NCI-H748 (cell line): Measurements from ENCODE around the gene TUBB2A.
A peak's percentile ranks its signal among the peaks of the same experiment; 100 is the strongest.
"Not testable (repeated sequence)": the region's sequence is repeated elsewhere in the genome, so short reads cannot be mapped to it uniquely, and the experiment has no call there.

Experiments used
- DNase-seq: peaks from one replicate; lab custom pipeline; 2025; ENCODE audit not compliant: unreplicated experiment; lab: John Stamatoyannopoulos, UW

TUBB2A gene

DNA sequence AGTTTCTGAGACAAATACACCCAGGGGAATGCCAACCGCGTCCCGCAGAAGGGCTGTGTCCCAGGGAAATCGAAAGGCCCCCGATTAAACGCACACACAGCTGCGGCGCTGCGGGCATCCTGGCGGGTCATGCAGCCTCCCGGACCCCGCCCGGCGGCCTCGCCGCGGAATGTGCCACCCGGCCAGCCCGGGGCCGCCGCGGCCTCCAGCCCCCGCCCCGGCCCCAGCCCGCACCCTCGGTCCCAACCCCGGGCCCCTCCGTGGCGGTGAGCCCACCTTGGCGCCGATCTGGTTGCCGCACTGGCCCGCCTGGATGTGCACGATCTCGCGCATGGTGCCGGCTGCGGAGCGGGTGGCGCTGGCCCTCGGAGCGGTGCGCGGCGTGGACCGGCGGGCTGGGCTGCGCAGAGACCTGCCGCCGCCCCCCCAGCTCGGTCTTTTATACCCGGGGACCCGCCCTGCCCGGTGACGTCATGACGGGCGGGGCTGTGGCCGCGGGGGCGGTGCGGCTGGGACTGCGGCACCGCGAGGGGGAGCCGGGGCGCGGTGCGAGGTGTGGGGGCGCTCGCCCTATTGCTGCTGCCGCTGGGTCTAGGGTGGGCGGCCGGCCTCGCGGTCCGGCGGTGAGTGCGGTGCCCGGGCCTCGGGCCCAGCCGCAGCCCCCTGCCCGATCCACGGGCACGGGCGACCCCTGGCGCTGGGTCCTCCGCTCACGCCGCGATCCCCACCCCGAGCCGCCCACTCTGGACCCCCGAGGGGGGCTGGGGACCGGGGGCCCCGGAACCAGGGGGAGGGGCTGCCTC, at the start of gene TUBB2A:
TUBB2A (minus strand) TSS at position 414 of the 803 bp plus-strand sequence; CDS start at position 333, 81 bp downstream.
- DNase-seq: peak; percentile 88

DNA sequence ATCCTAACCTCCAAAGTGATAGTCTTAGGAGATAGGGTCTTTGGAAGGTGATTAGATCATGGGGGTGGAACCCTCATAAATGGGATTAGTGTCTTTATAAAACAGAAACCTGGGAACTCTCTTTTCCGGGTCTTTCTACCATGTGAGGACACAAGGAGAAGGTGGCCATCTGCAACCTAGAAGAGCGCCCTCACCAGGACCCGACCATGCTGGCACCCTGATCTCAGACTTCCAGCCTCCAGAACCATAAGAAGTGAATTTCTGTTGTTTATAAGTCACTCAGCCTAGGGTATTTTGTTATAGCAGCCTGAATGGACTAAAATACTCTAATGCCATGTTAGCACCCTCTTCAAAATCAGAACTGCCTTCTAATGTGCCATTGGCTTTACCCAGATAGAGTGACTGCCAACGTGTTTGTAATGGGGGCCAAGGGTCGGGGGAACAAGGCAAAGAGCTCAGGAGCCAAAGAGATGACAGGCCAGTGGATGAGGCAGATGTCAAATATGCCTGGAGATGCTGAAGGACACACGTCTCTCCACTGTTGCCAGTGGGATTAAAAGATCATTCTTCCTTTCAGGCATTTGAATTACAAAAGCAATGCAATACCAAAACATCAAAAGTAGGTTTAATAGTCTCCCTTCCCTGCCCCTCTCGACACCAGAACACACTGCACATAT, 49.1 kb upstream of the TUBB2A start:
- DNase-seq: no peak

DNA sequence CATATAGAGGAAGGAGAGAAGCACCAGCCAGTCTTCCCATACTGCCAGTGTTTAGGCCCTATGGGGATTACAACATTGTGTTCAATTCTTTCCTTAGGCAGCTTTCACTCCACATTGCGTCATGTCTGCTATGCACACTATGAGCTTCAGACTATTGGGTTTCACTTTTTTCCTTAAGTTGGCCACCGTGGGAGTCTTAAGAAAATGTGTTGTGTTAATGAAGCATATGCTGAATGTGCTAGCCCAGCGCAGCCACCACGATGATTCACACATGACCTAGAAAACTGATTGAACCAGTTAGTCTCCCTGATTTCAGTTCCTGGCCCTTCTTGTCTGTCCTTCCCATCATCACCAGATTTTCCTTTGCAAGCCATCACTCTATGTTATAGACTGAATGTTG, 48.6 kb upstream of the TUBB2A start:
- DNase-seq: no peak

DNA sequence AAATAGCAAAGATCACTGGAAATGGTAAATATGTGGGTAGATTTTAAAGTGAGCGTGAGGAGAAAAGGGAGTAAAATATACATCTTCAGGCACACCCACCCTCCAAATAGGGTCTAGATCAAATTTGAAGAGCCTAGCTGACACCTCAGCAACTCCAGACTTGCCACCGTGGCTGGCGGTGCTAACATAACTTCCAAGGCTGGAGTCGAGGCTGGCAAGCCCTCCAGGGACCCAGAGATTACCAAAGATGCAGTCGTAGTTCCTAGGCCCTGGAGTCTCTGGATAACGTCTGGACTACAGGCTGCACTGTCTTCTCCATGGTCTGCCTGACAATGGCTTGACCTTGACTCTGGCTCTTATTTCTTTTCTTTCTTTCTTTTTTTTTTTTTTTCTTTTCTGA, 47.6 kb upstream of the TUBB2A start:
- no peak for DNase-seq

DNA sequence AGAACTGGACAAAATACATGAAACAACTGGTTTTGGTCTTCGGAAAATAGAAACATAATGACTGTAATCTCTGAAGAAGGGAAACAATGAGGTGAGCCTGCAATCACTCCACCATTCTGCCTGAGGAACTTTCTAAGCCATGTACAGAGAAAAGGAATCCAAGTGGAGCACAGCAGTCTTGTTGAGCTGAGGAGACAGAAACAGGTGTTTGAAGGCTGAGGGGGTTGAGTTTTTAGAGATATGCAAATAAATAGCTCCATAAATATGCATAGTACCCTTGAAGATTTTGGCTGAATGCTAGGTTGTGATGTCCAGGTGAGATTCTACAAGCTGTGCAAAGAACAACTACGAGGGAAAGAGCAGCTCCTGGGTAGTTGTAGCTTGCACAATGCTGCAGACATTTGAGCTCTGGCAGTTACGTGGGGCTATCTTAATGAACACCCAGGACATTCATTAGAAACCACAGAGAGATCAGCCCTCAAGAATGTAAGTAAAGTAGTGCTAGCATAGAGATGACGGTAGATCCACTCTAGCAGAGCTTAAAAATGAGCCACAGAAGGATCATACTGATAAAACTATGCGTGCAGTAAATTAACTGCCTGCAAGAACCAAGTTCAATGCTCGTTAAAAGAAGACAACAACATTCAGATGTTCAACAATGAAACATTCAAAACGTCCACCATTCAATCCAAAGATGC, 45.8 kb upstream of the TUBB2A start:
- DNase-seq: no peak

DNA sequence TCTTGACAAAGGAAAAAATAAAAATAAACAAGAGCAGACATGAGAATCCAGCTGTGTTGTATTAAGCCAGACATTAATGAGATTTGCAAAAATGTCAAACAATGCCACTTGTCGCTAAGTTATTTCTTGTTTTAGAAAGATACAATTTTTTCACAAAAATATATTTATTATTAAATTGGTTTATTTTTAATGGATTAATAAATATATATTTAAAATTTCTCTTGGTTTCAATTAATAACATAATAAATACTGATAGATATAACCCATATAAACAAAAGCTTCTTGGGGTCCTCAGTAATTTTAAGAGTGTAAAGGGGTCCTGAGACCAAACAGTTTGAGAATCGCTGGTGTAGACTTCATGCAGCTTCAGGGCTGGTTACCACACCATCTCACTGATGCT, 44.0 kb upstream of the TUBB2A start:
- no peak for DNase-seq

DNA sequence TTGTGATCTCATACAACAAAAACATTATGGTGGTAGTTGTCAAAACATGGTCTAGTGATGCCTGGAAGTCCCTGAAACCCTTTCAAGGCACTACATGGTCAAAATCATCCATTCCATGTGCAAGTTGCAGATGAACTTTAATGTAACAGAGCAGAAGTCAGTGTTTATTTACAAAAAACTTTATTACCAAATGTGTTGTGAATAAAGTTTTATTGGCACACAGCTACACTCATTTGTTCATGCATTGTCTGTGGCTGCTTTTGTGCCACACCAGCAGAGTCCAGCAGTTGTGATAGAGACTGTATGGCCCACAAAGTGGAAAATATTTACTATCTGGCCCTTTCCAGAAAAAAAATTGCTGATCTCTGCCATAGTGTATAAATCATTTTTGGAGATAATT, 43.3 kb upstream of the TUBB2A start:
- no peak for DNase-seq

DNA sequence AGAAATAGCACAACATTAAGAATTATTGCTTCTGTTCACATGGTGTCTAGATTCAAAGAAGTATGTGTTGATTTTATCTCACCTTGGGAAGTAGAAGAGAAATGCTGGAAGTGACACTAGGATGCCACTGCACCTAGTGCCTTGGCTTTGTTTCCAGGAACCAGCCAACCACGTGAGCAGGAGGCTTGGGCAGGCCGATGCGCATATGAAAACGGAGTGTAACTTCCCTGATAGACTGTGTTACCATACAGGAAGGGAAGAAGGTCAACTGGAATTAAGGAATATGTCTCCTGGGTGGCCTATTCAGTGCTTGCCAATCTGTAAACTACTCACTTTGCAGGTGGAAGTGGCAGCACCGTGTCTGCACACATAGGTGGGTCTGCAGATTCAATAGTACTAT, 42.0 kb upstream of the TUBB2A start:
- no peak for DNase-seq

DNA sequence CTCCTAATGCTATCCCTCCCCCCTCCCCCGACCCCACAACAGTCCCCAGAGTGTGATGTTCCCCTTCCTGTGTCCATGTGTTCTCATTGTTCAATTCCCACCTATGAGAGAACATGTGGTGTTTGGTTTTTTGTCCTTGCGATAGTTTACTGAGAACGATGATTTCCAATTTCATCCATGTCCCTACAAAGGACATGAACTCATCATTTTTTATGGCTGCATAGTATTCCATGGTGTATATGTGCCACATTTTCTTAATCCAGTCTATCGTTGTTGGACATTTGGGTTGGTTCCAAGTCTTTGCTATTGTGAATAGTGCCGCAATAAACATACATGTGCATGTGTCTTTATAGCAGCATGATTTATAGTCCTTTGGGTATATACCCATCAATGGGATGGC, 40.4 kb upstream of the TUBB2A start:
- DNase-seq: not testable (repeated sequence)

DNA sequence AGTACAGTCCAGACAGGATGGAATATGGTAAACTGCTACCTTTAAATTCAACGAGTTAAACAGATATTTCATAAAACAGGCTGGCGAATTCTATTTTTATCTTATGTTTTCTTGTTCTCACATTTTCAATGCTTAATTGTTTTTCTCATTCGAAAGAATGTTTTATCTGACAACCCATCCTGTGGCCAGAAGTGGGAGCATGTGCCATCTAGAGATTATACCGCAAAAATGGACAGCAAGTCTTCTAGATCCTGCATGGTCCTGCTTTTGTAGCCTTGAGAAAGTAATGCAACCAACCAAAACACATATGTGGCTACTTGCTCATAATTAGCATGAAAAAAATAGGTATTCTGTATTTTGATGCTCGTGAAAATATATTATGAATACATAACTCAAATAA, 39.4 kb upstream of the TUBB2A start:
- DNase-seq: no peak

DNA sequence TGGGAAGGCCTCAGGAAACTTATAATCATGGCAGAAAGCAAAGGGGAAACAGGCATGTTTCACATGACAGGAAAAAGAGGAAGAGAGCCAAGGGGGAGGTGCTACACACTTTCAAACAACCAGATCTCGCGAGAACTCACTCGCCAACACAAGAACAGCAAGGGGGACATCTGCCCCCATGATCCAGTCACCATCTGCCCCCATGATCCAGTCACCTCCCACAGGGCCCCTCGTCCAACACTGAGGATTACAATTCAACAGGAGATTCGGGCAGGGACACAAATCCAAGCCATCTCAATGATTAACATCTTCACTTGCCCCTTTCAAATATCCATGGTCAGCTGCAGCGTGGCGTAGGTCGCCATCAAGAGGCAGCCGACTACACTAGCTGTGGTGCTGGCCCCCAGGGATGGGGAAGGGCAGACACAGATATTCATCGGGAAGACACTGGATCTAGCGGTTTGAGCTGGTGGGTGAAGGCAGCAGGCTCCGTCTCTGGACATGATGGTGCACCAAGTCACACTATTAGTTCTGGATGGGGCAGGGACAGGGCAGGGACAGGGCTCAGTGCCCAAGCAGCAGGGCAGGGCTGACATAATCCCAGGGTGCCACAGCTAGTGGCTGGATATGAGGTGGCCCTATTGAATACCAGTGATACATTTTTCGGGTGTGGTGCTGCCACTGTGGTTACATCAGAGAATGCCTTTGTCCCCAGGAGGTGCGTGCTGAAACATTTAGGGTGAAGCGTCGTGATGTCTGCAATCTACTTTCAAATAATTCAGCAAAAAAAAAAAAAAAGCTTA, 38.6 kb upstream of the TUBB2A start:
- peak; percentile 97 for DNase-seq

DNA sequence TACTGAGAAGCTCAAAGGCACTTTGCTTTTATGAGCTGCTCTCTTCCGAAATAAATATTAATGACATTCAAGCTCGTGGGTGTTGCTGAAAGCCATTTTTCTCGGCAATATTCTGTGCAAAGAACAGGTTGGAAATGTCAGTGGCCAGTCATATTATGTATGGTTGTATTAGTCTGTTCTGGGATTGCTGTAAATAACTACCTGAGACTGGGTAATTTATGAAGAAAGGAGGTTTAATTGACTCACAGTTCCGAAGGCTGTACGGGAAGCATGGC, 38.0 kb upstream of the TUBB2A start:
- no peak for DNase-seq

DNA sequence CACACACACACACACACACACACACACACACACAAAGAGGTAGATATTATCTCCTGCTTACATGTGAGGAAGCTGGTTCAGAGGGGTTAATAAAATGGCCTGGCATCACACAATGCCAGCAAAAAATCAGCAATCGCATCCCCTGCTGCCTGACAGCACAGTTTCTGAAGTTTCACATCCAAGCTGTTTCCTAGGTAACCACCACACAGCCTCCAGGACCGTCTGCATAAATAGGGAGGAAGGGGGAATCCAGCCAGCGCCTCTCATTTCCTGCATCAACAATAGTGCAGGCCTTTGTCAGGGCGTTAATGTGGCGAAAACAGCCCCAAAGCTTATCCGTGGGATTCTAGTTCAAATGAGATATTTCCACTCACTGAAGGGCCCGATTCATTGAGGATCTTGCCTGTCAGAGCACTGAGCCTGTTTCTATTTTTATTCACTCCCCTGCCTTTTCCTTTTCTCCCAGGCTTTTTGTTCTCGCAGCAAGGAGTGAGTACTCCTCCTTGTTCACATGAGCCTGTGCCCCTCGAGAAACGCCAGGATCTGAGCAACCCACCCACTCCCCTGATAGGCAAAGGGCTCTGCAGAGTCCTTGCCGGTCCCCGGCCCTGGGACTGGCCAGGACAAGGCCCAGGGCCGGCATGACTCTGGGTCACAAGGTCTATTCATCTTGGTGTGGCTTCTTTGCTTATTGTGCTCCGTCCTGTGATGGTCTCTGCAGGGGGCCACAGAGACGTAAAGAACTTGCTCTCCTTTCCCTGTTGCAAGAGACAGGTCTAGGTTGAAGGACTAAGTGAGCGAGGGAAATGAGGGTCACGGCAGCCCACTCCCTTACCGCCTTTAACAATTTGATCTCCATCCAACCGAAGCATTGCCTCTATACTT, 37.4 kb upstream of the TUBB2A start:
- DNase-seq: peak; percentile 95

DNA sequence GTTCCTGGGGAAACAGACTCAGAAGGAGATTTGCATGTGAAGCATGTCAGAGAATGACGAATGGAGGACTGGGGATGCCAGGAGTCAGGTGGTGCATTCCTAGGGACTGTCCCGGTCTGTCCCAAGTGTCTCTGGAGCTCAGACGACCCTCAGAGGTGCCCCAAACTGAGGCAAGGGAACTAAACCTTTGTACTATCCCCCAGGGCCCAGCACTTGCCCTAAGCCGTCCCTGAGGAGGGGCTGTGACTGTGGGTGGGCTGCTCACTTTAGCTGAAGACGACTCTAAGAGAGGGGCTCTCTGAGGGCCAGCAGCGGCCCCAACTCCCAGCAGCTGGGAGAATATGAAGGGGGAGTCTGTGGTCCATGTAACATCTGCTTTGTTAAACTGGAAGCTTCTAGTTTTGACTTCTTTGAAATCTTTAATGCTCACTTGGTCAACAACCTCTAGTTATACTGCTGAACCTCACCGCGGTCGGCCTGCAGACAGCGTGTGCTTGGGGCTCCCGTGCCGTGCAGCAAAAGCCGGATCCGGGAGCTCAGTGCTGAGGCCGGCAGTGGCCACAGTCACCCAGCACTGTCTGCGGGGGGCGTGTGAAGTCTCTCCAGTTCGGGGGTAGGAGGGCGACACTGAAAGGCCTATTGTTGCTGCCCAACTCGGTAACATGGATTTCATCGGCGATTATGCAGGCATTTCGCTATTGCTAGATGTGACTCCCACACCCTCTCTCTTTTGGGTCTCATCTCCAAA, 35.9 kb upstream of the TUBB2A start:
- no peak for DNase-seq

DNA sequence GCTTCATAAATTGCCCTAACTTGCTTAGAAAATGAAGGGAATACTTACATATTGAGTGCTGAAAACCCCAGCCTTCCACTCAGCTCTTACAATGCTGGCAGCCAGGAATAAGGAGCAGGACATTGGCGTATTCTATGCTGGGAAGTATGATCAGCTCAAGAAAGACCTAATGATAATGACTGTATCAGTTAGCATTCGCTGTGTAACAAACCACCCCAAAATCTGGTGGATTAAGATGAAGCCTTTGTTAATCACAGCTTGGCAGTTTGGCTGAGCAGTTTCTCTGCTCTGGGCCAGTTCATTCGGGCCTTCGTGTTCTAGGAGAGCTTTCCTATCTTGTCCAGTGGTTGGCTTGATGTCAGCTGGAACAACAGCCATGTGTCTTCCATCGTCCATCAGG, 33.4 kb upstream of the TUBB2A start:
- DNase-seq: no peak

DNA sequence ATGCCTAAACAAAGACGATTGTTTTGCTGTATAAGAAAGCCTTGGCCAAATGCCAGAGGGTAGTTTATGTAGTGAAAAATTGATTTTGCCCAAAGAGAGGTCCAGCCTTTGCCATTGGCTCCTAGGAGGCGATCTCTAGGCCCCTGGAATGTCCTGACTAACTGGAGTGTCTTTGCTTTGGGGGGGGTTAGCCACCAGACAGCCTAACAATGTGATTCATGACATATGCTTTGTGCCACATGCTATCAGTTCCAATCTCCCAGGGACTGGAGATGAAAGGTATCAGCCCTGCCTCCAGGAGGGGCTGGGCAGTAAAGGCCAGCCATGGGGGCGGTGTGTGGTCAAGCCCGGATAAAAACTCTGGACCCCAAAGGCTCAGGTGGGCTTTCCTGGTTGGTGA, 32.7 kb upstream of the TUBB2A start:
- DNase-seq: no peak

DNA sequence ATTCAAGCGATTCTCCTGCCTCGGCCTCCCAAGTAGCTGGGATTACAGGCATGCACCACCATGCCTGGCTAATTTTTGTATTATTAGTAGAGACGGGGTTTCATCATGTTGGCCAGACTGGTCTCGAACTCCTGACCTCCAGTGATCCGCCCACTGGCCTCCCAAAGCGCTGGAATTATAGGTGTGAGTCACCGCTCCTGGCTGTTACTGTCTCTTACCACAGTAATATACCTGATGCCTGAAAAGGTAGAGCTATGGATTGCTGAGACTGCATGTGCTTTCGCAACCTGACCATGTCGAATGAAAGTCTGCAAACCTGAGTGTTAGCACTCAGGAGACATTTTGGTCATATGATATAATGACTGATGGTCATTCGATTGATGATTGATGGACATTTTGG, 31.8 kb upstream of the TUBB2A start:
- not testable (repeated sequence) for DNase-seq

DNA sequence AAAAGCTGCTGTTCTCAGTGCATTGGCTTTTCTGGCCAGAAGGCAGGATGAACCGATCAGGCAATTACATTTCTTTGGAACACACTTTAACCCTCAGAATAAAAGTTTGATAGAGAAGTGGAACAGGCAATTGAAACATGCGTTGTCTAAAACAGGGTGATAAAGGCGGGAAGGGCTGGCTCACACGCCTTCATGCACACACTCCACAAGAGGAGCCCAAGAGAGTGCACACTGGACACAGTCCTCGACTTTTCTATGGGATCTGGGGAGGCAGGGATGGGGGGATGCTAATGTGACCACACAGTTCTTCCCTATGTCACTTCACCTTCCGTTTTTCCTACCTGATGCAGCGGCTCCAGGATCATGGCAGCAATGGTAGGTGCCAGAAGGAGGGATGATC, 30.9 kb upstream of the TUBB2A start:
- DNase-seq: no peak

DNA sequence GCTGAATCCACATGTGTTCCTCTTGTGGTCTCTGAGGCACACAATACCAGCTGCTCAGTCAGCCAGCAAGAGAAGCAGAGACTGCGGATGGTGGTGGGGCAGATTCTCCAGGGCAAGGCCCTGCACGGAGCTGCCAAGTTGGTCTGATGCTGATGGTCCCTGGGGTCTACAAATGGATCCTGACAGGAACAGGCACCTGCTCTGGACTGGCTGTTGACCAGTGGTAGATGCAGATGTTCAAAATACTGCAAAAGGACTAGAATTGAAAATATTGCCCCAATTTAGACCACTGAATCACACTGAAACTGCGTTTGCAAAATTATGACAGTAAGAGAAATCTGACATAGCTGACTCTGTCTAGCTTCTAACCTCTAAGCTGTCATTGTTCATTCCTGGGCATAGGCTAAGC, 29.6 kb upstream of the TUBB2A start:
- DNase-seq: no peak

DNA sequence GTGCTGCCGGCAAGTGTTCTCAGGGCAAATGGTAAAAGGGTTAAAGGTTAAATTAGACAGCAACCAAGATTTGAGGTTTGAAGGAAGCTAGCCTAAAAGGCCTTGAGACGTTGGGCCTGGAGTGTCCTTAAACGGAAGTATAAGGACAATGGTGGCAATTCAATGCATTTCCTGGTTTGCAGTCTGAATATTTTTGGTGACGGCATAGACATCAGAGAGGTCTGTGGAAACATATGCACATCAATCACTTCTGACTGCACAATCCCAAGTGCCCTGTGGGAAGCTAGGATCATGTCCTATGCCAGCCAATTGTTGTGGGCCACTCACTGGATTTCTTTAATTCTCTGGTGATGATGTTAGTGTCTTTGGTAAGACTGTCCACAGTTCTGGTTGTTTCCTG, 25.7 kb upstream of the TUBB2A start:
- no peak for DNase-seq
